ENCODE measurements around the gene PRKCI. TPM values are rescaled to one million over a fixed set of nuclear protein-coding genes. Genes with fewer than 3 reads are reported as not detected.

The PRKCI gene
- polyA plus RNA-seq, 1 donor from 2014 or later, result 70.8 TPM

GRCh38 chr3:170232266-170232665 lies 10.0 kb downstream of the PRKCI start:
- no peak overlapping the region for H2AFZ ChIP-seq (ENCODE audit: low read depth, low read length)
- no peak overlapping the region for H3K4me3 ChIP-seq (ENCODE audit: low read length)
- H3K79me2 ChIP-seq (replicated peaks; ENCODE audit: insufficient read depth, low read length), result peaks cover 14% of the 10 kb centered on the region
- no peak overlapping the region for H3K4me2 ChIP-seq (ENCODE audit: low read length)
- no peaks in the 10 kb centered on the region for H4K20me1 ChIP-seq (ENCODE audit: insufficient read depth)
- no peaks in the 10 kb centered on the region for H3K36me3 ChIP-seq (ENCODE audit: insufficient read depth, low read length)
- H3K9me2 ChIP-seq (ENCODE audit: insufficient read depth, low read length), result no peaks in the 10 kb centered on the region
- H3K27ac ChIP-seq (ENCODE audit: low read length), result no peak overlapping the region
- no peaks in the 10 kb centered on the region for H3K27me3 ChIP-seq (ENCODE audit: insufficient read depth, low read depth, low read length)
- TF ChIP-seq SMC3 (conservative IDR thresholded peaks at IDR 0.05; ENCODE audit: poor library complexity) (no peak), RAD21 (conservative IDR thresholded peaks at IDR 0.05) (no peak), EZH2 (IDR thresholded peaks at IDR 0.05; ENCODE audit: borderline replicate concordance, insufficient read depth, low read length, poor library complexity, severe bottlenecking) (no peak), EP300 (conservative IDR thresholded peaks at IDR 0.05; ENCODE audit: poor library complexity, severe bottlenecking) (no peak), TAF1 (IDR thresholded peaks at IDR 0.05; ENCODE audit: low read depth) (no peak), POLR2AphosphoS5 (IDR thresholded peaks at IDR 0.05) (no peak), MXI1 (conservative IDR thresholded peaks at IDR 0.05; ENCODE audit: poor library complexity, severe bottlenecking) (no peak)
- TF ChIP-seq, protein P1, sequence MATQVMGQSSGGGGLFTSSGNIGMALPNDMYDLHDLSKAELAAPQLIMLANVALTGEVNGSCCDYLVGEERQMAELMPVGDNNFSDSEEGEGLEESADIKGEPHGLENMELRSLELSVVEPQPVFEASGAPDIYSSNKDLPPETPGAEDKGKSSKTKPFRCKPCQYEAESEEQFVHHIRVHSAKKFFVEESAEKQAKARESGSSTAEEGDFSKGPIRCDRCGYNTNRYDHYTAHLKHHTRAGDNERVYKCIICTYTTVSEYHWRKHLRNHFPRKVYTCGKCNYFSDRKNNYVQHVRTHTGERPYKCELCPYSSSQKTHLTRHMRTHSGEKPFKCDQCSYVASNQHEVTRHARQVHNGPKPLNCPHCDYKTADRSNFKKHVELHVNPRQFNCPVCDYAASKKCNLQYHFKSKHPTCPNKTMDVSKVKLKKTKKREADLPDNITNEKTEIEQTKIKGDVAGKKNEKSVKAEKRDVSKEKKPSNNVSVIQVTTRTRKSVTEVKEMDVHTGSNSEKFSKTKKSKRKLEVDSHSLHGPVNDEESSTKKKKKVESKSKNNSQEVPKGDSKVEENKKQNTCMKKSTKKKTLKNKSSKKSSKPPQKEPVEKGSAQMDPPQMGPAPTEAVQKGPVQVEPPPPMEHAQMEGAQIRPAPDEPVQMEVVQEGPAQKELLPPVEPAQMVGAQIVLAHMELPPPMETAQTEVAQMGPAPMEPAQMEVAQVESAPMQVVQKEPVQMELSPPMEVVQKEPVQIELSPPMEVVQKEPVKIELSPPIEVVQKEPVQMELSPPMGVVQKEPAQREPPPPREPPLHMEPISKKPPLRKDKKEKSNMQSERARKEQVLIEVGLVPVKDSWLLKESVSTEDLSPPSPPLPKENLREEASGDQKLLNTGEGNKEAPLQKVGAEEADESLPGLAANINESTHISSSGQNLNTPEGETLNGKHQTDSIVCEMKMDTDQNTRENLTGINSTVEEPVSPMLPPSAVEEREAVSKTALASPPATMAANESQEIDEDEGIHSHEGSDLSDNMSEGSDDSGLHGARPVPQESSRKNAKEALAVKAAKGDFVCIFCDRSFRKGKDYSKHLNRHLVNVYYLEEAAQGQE (IDR thresholded peaks at IDR 0.05; ENCODE audit: borderline replicate concordance), result no peak
- TF ChIP-seq, protein P2, sequence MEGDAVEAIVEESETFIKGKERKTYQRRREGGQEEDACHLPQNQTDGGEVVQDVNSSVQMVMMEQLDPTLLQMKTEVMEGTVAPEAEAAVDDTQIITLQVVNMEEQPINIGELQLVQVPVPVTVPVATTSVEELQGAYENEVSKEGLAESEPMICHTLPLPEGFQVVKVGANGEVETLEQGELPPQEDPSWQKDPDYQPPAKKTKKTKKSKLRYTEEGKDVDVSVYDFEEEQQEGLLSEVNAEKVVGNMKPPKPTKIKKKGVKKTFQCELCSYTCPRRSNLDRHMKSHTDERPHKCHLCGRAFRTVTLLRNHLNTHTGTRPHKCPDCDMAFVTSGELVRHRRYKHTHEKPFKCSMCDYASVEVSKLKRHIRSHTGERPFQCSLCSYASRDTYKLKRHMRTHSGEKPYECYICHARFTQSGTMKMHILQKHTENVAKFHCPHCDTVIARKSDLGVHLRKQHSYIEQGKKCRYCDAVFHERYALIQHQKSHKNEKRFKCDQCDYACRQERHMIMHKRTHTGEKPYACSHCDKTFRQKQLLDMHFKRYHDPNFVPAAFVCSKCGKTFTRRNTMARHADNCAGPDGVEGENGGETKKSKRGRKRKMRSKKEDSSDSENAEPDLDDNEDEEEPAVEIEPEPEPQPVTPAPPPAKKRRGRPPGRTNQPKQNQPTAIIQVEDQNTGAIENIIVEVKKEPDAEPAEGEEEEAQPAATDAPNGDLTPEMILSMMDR (IDR thresholded peaks at IDR 0.05; ENCODE audit: poor library complexity, severe bottlenecking), result no peak
- no peaks in the 10 kb centered on the region for H3F3A ChIP-seq (ENCODE audit: insufficient read depth, low read length, poor library complexity, severe bottlenecking)
- no peak overlapping the region for H3K9ac ChIP-seq (ENCODE audit: low read length)
- no peaks in the 10 kb centered on the region for H3K9me3 ChIP-seq (ENCODE audit: low read length)

DNA sequence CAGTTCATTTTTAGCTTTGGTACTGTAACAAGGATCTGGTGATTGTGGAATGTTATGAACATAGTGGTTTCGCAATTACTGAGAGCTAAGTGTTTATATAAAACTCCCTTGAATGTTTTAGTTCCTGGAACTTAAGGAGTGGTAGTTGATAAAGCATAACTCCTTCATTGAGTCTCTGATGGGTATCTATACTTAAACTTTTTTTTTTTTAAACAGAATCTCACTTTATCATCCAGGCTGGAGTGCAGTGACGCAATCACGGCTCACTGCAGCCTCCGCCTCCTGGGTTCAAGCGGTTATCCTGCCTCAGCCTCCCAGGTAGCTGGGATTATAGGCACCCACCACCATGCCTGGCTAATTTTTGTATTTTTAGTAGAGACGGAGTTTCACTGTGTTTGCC lies 11.3 kb downstream of the PRKCI start:
- Histone ChIP-seq H3K36me3 (ENCODE audit: insufficient read depth, low read length) (no peaks in the 10 kb centered on the region), H3K4me3 (ENCODE audit: low read length) (no peak overlapping the region), H3K9me2 (ENCODE audit: insufficient read depth, low read length) (no peaks in the 10 kb centered on the region), H3K4me2 (ENCODE audit: low read length) (no peak overlapping the region), H2AFZ (ENCODE audit: low read depth, low read length) (no peak overlapping the region), H3K27ac (ENCODE audit: low read length) (no peak overlapping the region), H4K20me1 (ENCODE audit: insufficient read depth) (no peaks in the 10 kb centered on the region), H3K9ac (ENCODE audit: low read length) (no peak overlapping the region), H3K27me3 (ENCODE audit: insufficient read depth, low read depth, low read length) (no peaks in the 10 kb centered on the region), H3K79me2 (replicated peaks; ENCODE audit: insufficient read depth, low read length) (peaks cover 6% of the 10 kb centered on the region), H3K9me3 (ENCODE audit: low read length) (no peaks in the 10 kb centered on the region), H3F3A (ENCODE audit: insufficient read depth, low read length, poor library complexity, severe bottlenecking) (no peaks in the 10 kb centered on the region)
- TF ChIP-seq SMC3 (conservative IDR thresholded peaks at IDR 0.05; ENCODE audit: poor library complexity), result no peak
- no peak for TF ChIP-seq MXI1 (conservative IDR thresholded peaks at IDR 0.05; ENCODE audit: poor library complexity, severe bottlenecking)
- TF ChIP-seq, protein P1 (IDR thresholded peaks at IDR 0.05; ENCODE audit: borderline replicate concordance), result no peak
- TF ChIP-seq RAD21 (conservative IDR thresholded peaks at IDR 0.05), result no peak
- TF ChIP-seq POLR2AphosphoS5 (IDR thresholded peaks at IDR 0.05), result no peak

All from neural cell (in vitro differentiated cells).